HG03457 (cell line): ENCODE results near the gene PACS1.

Source experiments
- ATAC-seq: cut with Tn5 transposase; IDR thresholded peaks from one replicate; pipeline ENCODE4 v1.9.1; 2021; ENCODE audit warnings: moderate number of reproducible peaks; ENCODE audit not compliant: unreplicated experiment

PACS1 gene

GRCh38 chr11:66281776-66282467 is 211.8 kb downstream of the PACS1 start:
- no peak for ATAC-seq

GRCh38 chr11:66282468-66283455 is 212.7 kb downstream of the PACS1 start:
- peak; percentile 74 for ATAC-seq

DNA sequence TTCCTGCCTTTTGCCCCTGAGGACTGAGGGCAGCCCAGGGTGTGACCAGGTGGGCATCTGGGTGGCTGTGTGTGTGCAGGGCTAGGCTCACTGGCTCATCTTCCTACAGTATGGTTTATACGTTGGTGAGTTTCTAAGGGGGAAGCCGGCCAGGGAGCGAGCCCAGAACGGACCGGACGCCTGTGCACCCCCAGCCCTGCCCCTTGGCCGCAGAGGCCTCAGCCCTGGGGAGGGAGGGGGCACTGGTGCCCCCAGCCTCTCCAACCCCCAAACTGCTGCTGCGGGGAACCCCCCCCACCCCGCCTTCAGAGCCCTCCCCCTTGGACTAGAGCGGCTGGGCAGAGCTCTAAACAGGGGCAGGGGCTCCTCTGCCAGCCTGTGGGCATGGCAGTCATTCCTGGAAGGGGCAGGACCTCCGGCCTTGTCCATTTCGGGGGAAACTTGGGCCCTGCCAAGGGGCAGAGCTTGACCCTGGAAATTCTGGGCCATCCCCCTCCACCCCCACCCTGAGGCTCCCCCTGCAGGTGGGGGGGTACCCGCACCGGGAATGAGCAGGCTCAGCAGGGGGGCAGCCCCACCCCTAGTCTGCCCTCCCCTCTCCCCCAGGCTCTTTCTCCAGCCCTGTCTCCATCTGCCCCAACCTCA is 213.5 kb downstream of the PACS1 start:
- no peak for ATAC-seq

DNA sequence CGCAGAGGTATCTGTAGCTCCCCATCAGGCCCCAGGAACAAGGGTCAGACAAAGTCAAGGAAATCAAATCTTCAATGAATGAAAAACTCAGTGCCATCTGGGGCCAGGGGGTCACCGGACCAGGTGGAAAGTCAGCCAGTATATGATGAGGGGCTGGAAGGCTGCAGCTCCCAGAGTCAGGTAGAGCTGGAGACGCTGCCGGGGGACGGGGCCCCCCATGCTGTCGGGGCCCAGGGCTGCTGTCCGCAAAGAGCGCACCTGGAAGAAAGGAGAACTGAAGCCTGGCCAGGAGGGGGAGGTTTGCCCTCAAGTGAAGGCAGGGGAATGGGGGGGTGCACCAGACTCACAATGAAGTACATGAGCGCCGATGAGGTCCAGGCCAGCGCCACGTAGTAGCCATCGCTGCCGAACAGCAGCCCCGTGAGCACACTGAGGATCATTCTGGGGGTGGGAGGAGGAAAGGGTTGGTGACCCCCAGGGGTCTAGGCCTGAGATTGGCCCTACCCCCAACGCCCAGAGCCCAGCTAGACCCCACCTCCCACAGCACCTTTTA is 214.5 kb downstream of the PACS1 start:
- ATAC-seq: no peak

GRCh38 chr11:66285250-66285947 is 215.3 kb downstream of the PACS1 start:
- ATAC-seq: no peak

- ATAC-seq: no peak
Observed at GRCh38 chr11:66286699-66287098, 216.6 kb downstream of the PACS1 start.

DNA sequence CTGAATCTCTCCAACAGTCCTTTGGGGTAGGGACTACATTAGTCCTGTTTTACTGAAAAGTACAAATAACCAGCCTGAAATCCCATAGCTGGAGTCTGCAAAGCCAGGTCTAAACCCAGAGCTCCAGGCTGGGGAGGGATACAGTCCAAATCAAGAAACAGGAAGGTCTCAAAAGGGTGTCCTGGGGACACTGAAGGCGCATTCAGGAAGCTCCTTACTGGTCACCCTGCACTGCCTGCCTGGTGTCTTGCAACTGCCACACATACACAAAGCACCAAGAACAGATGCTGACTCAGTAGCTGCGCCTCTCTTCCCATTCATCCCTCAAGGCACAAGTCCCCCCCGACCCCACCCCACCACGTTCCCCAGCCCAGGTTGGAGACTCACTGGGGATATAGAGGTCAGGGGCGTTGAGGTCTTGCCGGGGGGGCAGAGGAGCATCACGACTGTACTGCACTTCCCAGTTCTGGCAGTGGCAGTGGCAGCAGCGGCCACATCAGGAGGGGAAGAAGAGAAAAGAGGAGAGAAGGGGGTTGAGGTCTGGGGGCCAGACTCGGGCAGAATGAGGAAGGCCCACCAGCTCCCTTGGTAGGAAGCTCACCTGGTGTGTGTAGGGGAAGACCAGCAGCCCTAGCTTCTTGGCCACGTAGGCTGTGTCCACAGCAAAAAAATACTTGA is 217.3 kb downstream of the PACS1 start:
- no peak for ATAC-seq

- ATAC-seq: no peak
Observed at GRCh38 chr11:66287889-66288670, 218.0 kb downstream of the PACS1 start.

DNA sequence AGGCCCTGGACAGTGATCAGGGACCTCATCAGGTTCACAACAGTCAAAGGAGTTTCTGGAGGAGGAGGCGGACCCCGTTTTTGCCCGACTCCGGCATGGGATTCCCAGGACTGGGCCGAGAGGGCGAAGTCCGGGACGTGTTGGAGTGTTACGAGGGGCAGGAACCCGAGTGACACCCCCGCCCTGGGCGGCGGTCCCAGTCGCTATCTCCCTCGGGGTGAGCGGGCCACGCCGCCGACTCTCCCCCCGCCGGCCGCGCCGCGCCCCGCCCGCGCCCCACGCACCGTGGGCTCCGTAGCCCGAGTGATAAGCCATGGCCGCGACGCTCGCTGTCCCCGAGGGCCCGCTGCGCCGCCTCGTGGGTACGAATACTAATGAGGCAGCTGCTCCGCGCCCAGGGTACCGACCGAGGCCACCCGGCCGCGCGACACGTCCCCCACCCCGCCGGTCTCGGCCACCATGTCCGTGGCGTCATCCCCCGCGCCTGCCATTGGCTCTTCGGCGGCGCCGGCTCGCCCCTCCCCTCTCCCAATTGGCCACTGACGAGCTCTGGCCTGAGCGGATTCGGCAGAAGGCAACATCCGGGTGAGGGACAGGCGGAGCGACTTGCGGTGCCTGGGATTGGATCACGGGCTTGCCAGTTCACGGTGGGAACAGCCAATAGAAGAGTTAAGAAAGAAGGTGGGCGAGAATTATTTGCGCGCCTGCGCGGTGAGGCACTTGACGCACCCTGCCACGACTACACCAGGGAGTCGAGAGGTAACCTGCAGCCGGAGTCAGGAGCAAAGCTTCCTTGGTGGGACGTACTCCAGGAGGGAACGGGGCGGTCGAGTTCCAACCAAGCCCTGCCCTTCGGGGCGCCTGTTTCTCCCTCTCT is 218.8 kb downstream of the PACS1 start, which contains the start of gene YIF1A:
Gene YIF1A, minus strand, starts transcription at position 473 of the 877 bp plus-strand sequence. Its CDS starts 158 bp downstream, at position 315.
- peak; percentile 67 for ATAC-seq

- ATAC-seq: peak; percentile 26
Observed at GRCh38 chr11:66289548-66290329, 219.7 kb downstream of the PACS1 start.

DNA sequence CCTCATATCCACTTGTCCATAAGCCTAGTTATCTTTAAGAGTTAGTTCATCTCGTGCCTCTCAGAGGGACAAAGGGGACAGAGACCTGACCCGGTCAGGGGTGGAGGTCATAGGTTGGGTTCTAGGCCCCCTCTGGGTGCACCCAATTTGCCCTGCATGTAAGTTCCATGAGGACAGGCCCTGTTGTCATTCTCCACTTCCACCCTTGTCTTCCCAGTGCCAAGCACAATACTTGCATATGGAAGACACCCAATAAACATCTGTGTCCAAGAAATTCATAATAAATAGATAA is 220.2 kb downstream of the PACS1 start:
- ATAC-seq: no peak

- ATAC-seq: no peak
Observed at GRCh38 chr11:66291303-66291705, 221.2 kb downstream of the PACS1 start.

DNA sequence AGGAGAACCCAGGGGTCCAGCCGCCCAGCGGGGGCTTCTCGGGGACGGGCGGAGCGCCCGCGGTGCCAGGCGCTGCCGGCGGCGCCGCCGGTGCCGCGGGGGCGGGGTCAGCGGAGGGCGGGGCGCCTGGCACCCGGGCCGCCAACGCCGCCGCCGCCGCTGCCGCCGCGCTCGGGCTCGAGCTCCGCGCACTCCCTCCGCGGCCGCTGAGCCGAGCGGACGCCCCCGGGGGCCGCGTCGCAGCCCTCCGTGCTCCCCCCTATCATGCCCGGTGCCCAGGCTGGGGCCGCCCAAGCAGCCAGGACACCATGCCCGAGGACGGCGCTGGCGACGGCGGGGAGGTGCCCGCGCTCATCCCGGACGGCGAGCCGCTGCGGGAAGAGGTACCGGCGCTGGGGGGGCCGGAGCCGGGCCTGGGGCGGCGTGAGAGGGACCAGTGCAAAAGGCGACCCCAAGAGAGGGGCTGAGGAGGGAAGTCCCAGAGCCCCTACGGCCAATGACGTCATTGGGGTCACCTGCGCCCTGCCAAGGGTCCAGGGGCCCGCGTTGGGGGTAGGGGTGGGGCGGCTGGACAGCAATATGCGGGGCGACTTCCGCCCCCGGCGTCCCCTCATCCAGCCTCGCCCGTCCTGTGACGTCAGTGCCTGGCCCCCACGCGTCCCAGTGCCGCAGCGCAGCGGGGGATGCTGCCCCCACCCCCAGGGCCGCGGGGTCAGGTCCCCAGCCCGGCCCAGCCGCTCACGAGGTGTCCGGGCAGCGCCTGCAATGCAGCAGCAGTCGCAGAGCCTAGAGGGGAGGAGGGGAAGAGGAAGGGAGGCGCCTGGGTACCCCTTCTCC is 221.9 kb downstream of the PACS1 start, which contains the start of gene TMEM151A:
Gene TMEM151A, plus strand, starts transcription at position 189 of the 837 bp plus-strand sequence. Its CDS starts 120 bp downstream, at position 309.
- no peak for ATAC-seq

- no peak for ATAC-seq
Observed at GRCh38 chr11:66292543-66293332, 222.7 kb downstream of the PACS1 start.

DNA sequence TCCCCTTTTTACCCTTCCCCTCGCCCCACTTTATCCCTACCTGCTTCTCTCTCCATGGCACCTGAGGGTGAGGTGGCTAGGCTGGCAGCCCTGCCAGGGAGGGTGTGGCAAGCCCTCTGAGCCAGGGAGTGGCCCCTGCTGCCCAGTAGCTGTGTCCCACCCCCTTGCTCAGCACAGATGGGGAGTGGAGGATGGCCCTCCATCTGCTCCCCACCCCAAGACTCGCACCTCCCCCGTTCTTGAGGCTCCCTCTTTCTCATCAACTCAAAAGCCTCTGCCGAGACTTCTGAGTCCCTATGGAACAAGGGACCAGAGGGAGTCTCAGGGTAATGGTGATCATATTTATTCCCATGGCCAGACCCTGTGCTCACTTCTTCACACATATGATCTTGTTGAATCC is 223.3 kb downstream of the PACS1 start:
- no peak for ATAC-seq
